Measurements from ENCODE around the gene NCOR2. TPM values are rescaled to one million over a fixed set of nuclear protein-coding genes. Genes with fewer than 3 reads are reported as not detected.
"Not testable (repeated sequence)": the region's sequence is repeated elsewhere in the genome, so short reads cannot be mapped to it uniquely, and the experiment has no call there.

Gene NCOR2
- total RNA-seq, 1 donor: 45.2 TPM

DNA sequence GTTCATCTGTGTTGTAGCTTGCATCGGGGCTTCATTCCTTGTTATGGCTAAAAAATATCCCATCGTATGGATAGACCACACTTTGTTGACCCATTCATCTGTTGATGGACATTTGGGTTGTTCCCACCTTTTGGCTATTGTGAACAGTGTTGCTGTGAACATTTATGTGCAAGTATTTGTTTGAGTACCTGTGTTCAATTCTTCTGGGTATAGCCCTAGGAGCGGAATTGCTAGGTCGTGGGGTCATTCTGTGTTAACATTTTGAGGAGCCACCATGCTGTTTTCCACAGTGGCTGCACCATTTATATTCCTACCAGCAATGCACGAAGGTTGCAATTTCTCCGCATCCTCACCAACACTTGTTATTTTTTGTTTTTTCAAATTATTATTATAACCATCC is 23.0 kb upstream of the NCOR2 start:
- H4K20me1 ChIP-seq (ENCODE audit: insufficient read depth, low read length): no peaks in the 10 kb centered on the region
- no peak for DNase-seq (ENCODE audit: insufficient read length, low spot score, missing footprints)
- no peaks in the 10 kb centered on the region for H3K9me3 ChIP-seq (ENCODE audit: low read depth, low read length)
- H2AFZ ChIP-seq (ENCODE audit: low read length): no peak overlapping the region
- H3K36me3 ChIP-seq (ENCODE audit: insufficient read depth, low read length): no peaks in the 10 kb centered on the region
- H3K4me2 ChIP-seq (ENCODE audit: insufficient read depth, low read length): no peak overlapping the region
- H3K4me3 ChIP-seq (ENCODE audit: insufficient read depth, low read length): no peak overlapping the region
- H3K4me1 ChIP-seq (ENCODE audit: insufficient read depth, low read length): peaks cover 24% of the 10 kb centered on the region
- TF ChIP-seq, protein P1, sequence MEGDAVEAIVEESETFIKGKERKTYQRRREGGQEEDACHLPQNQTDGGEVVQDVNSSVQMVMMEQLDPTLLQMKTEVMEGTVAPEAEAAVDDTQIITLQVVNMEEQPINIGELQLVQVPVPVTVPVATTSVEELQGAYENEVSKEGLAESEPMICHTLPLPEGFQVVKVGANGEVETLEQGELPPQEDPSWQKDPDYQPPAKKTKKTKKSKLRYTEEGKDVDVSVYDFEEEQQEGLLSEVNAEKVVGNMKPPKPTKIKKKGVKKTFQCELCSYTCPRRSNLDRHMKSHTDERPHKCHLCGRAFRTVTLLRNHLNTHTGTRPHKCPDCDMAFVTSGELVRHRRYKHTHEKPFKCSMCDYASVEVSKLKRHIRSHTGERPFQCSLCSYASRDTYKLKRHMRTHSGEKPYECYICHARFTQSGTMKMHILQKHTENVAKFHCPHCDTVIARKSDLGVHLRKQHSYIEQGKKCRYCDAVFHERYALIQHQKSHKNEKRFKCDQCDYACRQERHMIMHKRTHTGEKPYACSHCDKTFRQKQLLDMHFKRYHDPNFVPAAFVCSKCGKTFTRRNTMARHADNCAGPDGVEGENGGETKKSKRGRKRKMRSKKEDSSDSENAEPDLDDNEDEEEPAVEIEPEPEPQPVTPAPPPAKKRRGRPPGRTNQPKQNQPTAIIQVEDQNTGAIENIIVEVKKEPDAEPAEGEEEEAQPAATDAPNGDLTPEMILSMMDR (IDR thresholded peaks at IDR 0.05; ENCODE audit: extremely low read depth, low read depth, low read length): no peak
- H3K79me2 ChIP-seq (ENCODE audit: insufficient read depth, low read length): no peaks in the 10 kb centered on the region
- H3K27me3 ChIP-seq (ENCODE audit: insufficient read depth, low read length): peaks cover 8% of the 10 kb centered on the region
- no peak overlapping the region for H3K27ac ChIP-seq (ENCODE audit: low read depth, low read length)

DNA sequence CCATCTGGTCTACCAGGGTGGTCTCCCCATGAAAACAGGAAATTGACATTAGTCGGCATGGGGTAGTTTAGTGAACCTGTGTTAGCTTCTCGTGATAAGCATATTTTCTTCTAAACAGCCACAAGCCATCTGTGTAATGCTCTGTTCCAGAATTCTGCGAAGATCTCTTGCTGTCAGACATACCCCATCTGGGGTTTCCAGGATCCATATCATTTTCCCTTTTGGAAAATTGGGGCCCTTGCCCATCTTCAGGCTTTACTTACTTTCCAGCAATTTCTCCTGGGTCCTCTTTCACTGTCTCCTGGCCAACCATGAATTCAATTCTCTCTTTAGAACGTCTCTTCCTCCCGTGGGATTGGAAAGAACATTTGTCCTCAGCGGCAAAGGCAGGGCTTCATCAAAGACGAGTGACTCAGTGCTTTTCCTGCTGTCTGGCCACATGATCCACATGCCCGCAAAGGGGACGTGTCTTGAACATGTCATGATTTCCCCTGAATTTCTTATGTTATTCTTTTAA is 21.4 kb upstream of the NCOR2 start:
- H3K9me3 ChIP-seq (ENCODE audit: low read depth, low read length): no peaks in the 10 kb centered on the region
- H3K27me3 ChIP-seq (ENCODE audit: insufficient read depth, low read length): peaks cover 8% of the 10 kb centered on the region
- peaks cover 24% of the 10 kb centered on the region for H3K4me1 ChIP-seq (ENCODE audit: insufficient read depth, low read length)
- peak overlapping the region; percentile 70 for H3K4me2 ChIP-seq (ENCODE audit: insufficient read depth, low read length)
- no peaks in the 10 kb centered on the region for H3K36me3 ChIP-seq (ENCODE audit: insufficient read depth, low read length)
- H3K79me2 ChIP-seq (ENCODE audit: insufficient read depth, low read length): no peaks in the 10 kb centered on the region
- H2AFZ ChIP-seq (ENCODE audit: low read length): no peak overlapping the region
- H3K27ac ChIP-seq (ENCODE audit: low read depth, low read length): peak overlapping the region; percentile 28
- no peaks in the 10 kb centered on the region for H4K20me1 ChIP-seq (ENCODE audit: insufficient read depth, low read length)
- TF ChIP-seq, protein P1 (IDR thresholded peaks at IDR 0.05; ENCODE audit: extremely low read depth, low read depth, low read length): no peak
- peak; percentile 96 for DNase-seq (ENCODE audit: insufficient read length, low spot score, missing footprints)
- peak overlapping the region; percentile 41 for H3K4me3 ChIP-seq (ENCODE audit: insufficient read depth, low read length)

DNA sequence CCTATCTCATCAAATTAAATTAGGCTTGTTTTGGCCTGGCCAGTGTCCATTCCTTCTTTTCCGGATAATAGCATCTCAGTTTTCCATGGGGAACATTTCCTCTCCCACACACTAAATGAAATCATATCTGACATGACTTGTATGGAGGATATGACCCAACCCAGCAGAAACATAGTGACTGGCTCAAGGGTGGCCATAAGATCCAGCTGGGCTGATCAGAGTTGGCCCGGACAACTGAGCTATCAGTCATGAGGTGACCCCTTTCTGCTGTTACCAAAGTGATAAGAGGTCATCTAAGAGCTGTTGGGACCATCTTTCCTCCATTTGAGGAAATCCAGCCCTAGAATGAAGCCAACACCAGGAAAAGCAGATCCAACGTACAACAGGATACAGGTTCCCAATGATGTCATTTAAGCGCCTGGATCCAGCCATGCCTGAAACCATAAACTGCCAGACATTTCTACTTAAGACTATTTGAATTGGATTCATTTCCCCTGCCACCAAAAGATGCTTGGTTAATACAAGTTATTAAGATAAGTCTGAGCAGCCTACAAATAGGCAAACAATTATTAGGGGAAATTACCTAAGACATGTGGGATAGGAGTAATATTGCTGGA is 20.7 kb upstream of the NCOR2 start:
- Histone ChIP-seq H2AFZ (ENCODE audit: low read length) (no peak overlapping the region), H3K9me3 (ENCODE audit: low read depth, low read length) (no peaks in the 10 kb centered on the region), H3K79me2 (ENCODE audit: insufficient read depth, low read length) (no peaks in the 10 kb centered on the region), H3K27ac (ENCODE audit: low read depth, low read length) (no peak overlapping the region), H4K20me1 (ENCODE audit: insufficient read depth, low read length) (no peaks in the 10 kb centered on the region), H3K36me3 (ENCODE audit: insufficient read depth, low read length) (no peaks in the 10 kb centered on the region), H3K4me2 (ENCODE audit: insufficient read depth, low read length) (no peak overlapping the region), H3K4me3 (ENCODE audit: insufficient read depth, low read length) (no peak overlapping the region), H3K4me1 (ENCODE audit: insufficient read depth, low read length) (peaks cover 24% of the 10 kb centered on the region), H3K27me3 (ENCODE audit: insufficient read depth, low read length) (peaks cover 8% of the 10 kb centered on the region)
- TF ChIP-seq, protein P1 (IDR thresholded peaks at IDR 0.05; ENCODE audit: extremely low read depth, low read depth, low read length): no peak
- DNase-seq (ENCODE audit: insufficient read length, low spot score, missing footprints): peak; percentile 51

DNA sequence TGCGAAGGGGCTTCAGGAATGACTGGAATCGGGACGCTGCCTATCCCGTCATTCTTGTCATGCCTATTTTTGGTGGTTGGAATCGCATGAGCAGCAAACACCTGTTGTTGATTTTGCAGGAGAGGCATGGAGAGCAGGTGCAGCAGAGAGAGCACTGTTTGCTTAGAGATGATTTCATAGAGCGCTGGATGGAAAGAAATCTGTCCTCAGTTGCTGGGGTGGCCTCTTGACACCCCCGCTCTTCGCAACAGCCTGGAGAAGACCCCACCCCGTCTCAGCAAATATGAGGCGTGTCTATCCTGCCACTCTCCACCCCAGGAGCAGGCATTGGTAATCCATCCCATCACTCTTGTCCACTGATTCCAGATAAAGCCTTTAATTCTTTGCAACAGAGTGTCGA is 19.3 kb upstream of the NCOR2 start:
- H4K20me1 ChIP-seq (ENCODE audit: insufficient read depth, low read length): no peaks in the 10 kb centered on the region

DNA sequence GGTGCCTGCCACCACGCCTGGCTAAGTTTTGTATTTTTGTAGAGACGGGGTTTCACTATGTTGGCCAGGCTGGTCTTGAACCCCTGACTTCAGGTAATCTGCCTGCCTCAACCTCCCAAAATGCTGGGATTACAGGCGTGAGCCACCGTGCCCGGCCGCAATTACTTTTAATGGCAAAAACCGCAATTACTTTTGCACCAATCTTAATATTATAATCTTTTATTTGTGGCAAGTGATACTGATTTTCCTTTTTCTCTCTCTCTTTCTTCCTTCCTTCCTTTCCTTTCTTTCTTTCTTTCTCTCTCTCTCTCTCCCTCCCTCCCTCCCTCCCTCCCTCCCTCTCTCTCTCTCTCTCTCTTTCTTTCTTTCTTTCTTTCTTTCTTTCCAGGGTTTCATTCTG is 17.1 kb upstream of the NCOR2 start:
- H3K79me2 ChIP-seq (ENCODE audit: insufficient read depth, low read length); H2AFZ ChIP-seq (ENCODE audit: low read length); H4K20me1 ChIP-seq (ENCODE audit: insufficient read depth, low read length); H3K27ac ChIP-seq (ENCODE audit: low read depth, low read length); DNase-seq (ENCODE audit: insufficient read length, low spot score, missing footprints); H3K27me3 ChIP-seq (ENCODE audit: insufficient read depth, low read length); H3K9me3 ChIP-seq (ENCODE audit: low read depth, low read length); H3K36me3 ChIP-seq (ENCODE audit: insufficient read depth, low read length); H3K4me2 ChIP-seq (ENCODE audit: insufficient read depth, low read length); H3K4me3 ChIP-seq (ENCODE audit: insufficient read depth, low read length): not testable (repeated sequence)
- H3K4me1 ChIP-seq (ENCODE audit: insufficient read depth, low read length): peaks cover 10% of the 10 kb centered on the region

More for the DNA sequence above, 19.3 kb upstream of the NCOR2 start:
- DNase-seq (ENCODE audit: insufficient read length, low spot score, missing footprints): no peak
- Histone ChIP-seq H3K4me1 (ENCODE audit: insufficient read depth, low read length) (peaks cover 13% of the 10 kb centered on the region), H3K27me3 (ENCODE audit: insufficient read depth, low read length) (peaks cover 8% of the 10 kb centered on the region), H2AFZ (ENCODE audit: low read length) (no peak overlapping the region), H3K9me3 (ENCODE audit: low read depth, low read length) (no peaks in the 10 kb centered on the region), H3K79me2 (ENCODE audit: insufficient read depth, low read length) (no peaks in the 10 kb centered on the region), H3K27ac (ENCODE audit: low read depth, low read length) (no peak overlapping the region), H3K36me3 (ENCODE audit: insufficient read depth, low read length) (no peaks in the 10 kb centered on the region), H3K4me2 (ENCODE audit: insufficient read depth, low read length) (no peak overlapping the region), H3K4me3 (ENCODE audit: insufficient read depth, low read length) (no peak overlapping the region)
- TF ChIP-seq, protein P1 (IDR thresholded peaks at IDR 0.05; ENCODE audit: extremely low read depth, low read depth, low read length): no peak

All from osteoblast (primary cell).